Upper lobe of left lung (tissue), 4 donors: ENCODE measurements around the gene FOXN1.

Source experiments
- CTCF ChIP-seq, 6 experiments: fragments of 450-650 bp in 4 of 6; fragments of 200-600 bp in 2 of 6; sonication (generic) in 2 of 6; IDR thresholded peaks; one replicate each; pipeline ENCODE4 v1.5.1; 2016 to 2019; ENCODE audit warnings: antibody characterized with exemption in 6 of 6
- EP300 ChIP-seq, 4 donors: sonication (generic); formaldehyde crosslinking; IDR thresholded peaks; one replicate each; pipeline ENCODE4 v1.5.1; 2017; ENCODE audit warnings: antibody characterized with exemption in 4 of 4, control low read depth in 2 of 4
- POLR2A ChIP-seq, 4 donors: fragments of 450-650 bp; IDR thresholded peaks; one replicate each; pipeline ENCODE4 v1.5.1; 2016 to 2017; ENCODE audit warnings: antibody characterized with exemption in 4 of 4, mild to moderate bottlenecking in 2 of 4
- POLR2AphosphoS5 ChIP-seq, 2 donors: sonication (generic); formaldehyde crosslinking; IDR thresholded peaks; one replicate each; pipeline ENCODE4 v1.5.1; 2017; ENCODE audit warnings: antibody characterized with exemption in 2 of 2

GRCh38 chr17:28487881-28488532, 18.1 kb upstream of the FOXN1 start:
- TF ChIP-seq EP300 (IDR thresholded peaks at IDR 0.05) (no peak), POLR2A (IDR thresholded peaks at IDR 0.05) (no peak), CTCF (IDR thresholded peaks at IDR 0.05) (no peak), POLR2AphosphoS5 (IDR thresholded peaks at IDR 0.05) (no peak)
